GM12878 (cell line): Measurements from ENCODE around the gene OR1B1. TPM values are rescaled to one million over a fixed set of nuclear protein-coding genes. Genes with fewer than 3 reads are reported as not detected.

Experiments used
- ATAC-seq: fragments of 200-7000 bp; cut with Tn5 transposase; 3 replicates; pipeline ENCODE4 v1.9.1; 2020; ENCODE audit warnings: mild to moderate bottlenecking, moderate library complexity
- BruUV-seq: library from RNA; stranded (reverse); fragments of 400-500 nt; replicated peaks from 2 replicates; lab custom pipeline; 2021; lab: Mats Ljungman, UMichigan
- CTCF ChIA-PET: fragments of 300-600 bp; sonication (Branson Sonifier 250); formaldehyde crosslinking; extraction: SDS; loops from one replicate; lab custom pipeline; 2021; ENCODE audit warnings: inconsistent platforms; lab: Yijun Ruan, JAX
- POLR2A ChIA-PET: fragments of 350-600 bp; formaldehyde crosslinking; extraction: SDS; loops from one replicate; lab custom pipeline; 2021; ENCODE audit warnings: inconsistent platforms; lab: Charles Lee
- RAD21 ChIA-PET: fragments of 300-600 bp; sonication (Branson Sonifier 250); formaldehyde crosslinking; loops from one replicate; lab custom pipeline; 2023; ENCODE audit warnings: antibody characterized with exemption; ENCODE audit not compliant: unreplicated experiment; lab: Charles Lee
- SMC1A ChIA-PET: fragments of 300-600 bp; sonication (Branson Sonifier 250); formaldehyde crosslinking; loops from one replicate; lab custom pipeline; 2023; ENCODE audit not compliant: unreplicated experiment, uncharacterized antibody; lab: Charles Lee
- DNase-seq: peaks from one replicate; pipeline ENCODE4 v3.0.0-alpha.2; 2011; ENCODE audit warnings: low read depth, low spot score
- FAIRE-seq: peaks from 3 replicates; lab custom pipeline; 2011; peaks lifted over from hg19 to GRCh38; lab: Jason Lieb, UNC
- H2AFZ ChIP-seq: 2 replicates; pipeline ENCODE4 v1.6.0; 2011; ENCODE audit warnings: low read depth, low read length, control low read depth; ENCODE audit not compliant: control insufficient read depth
- H3K27ac ChIP-seq: 2 replicates; pipeline ENCODE4 v1.5.1; 2011; ENCODE audit warnings: control low read depth; ENCODE audit not compliant: control insufficient read depth, insufficient read depth
- H3K27me3 ChIP-seq, 2 experiments: replicated peaks in 1 of 2; 2 replicates each; pipeline versions ENCODE4 v1.6.0 to v1.6.1; 2011; ENCODE audit warnings: low read length in 1 of 2; ENCODE audit not compliant: control insufficient read depth in 2 of 2, insufficient read depth in 2 of 2
- H3K36me3 ChIP-seq, 2 experiments: 2 replicates each; pipeline ENCODE4 v1.5.1; 2011; ENCODE audit warnings: low read length in 1 of 2; ENCODE audit not compliant: control insufficient read depth in 2 of 2, insufficient read depth in 2 of 2
- H3K4me1 ChIP-seq: 2 replicates; pipeline ENCODE4 v1.6.1; 2011; ENCODE audit warnings: mild to moderate bottlenecking, low read length, moderate library complexity, mixed read lengths; ENCODE audit not compliant: control insufficient read depth, insufficient read depth
- H3K4me2 ChIP-seq: 2 replicates; pipeline ENCODE4 v1.6.0; 2011; ENCODE audit warnings: control low read depth; ENCODE audit not compliant: control insufficient read depth, insufficient read depth
- H3K4me3 ChIP-seq: fragments of 200-600 bp; sonication (generic); 2 replicates; pipeline ENCODE4 v1.5.1; 2016
- H3K79me2 ChIP-seq: 2 replicates; pipeline ENCODE4 v1.6.0; 2011; ENCODE audit warnings: low read length; ENCODE audit not compliant: control insufficient read depth, insufficient read depth
- H3K9ac ChIP-seq: 2 replicates; pipeline ENCODE4 v1.8.0; 2011; ENCODE audit warnings: low read length, control low read depth, mixed read lengths; ENCODE audit not compliant: control insufficient read depth, insufficient read depth
- H3K9me3 ChIP-seq: replicated peaks from 3 replicates; pipeline ENCODE4 v1.5.1; 2011; ENCODE audit warnings: mild to moderate bottlenecking, low read length; ENCODE audit not compliant: control insufficient read depth, insufficient read depth
- H4K20me1 ChIP-seq: 2 replicates; pipeline ENCODE4 v1.6.0; 2011; ENCODE audit not compliant: control insufficient read depth, insufficient read depth
- BCL11A ChIP-seq: IDR thresholded peaks from 2 replicates; pipeline ENCODE4 v1.6.1; 2011; ENCODE audit warnings: low read depth, low read length
- FOXK2 ChIP-seq: fragments of 450-650 bp; IDR thresholded peaks from 2 replicates; pipeline ENCODE4 v1.6.1; 2017; ENCODE audit warnings: mild to moderate bottlenecking, moderate library complexity
- HDAC6 ChIP-seq: fragments of 200-600 bp; sonication (generic); IDR thresholded peaks from one replicate; pipeline ENCODE4 v1.8.0; 2017; ENCODE audit warnings: antibody characterized with exemption; ENCODE audit not compliant: unreplicated experiment
- RAD21 ChIP-seq: IDR thresholded peaks from 2 replicates; pipeline ENCODE4 v1.6.1; 2011; ENCODE audit warnings: mild to moderate bottlenecking, low read depth, low read length, moderate library complexity; ENCODE audit not compliant: insufficient read depth
- SPI1 ChIP-seq: IDR thresholded peaks from 2 replicates; pipeline ENCODE4 v1.6.1; 2011; ENCODE audit warnings: low read depth, mild to moderate bottlenecking, low read length, moderate library complexity, borderline replicate concordance; ENCODE audit not compliant: insufficient read depth
- ZBTB33 ChIP-seq: fragments of 450-650 bp; IDR thresholded peaks from 2 replicates; pipeline ENCODE4 v1.6.1; 2017; ENCODE audit warnings: mild to moderate bottlenecking
- WGBS: methylation state at CpG from one replicate; pipeline ENCODE4 v1.1.6; 2016; ENCODE audit warnings: low lambda C conversion rate; ENCODE audit not compliant: insufficient replicate concordance, insufficient coverage; ENCODE audit errors: missing lambda C conversion rate; 5-methylcytosine and 5-hydroxymethylcytosine counted together
- in situ Hi-C: fragments of 300-500 bp; cut with MboI; formaldehyde crosslinking; loops from 9 replicates; pipeline ENCODE4 v1.14.3; 2018; ENCODE audit warnings: mixed read lengths
- intact Hi-C: fragments of 100-400 bp; cut with micrococcal nuclease; formaldehyde crosslinking; loops from one replicate; pipeline ENCODE4 v1.14.2; 2022; ENCODE audit not compliant: unreplicated experiment
- polyA plus RNA-seq, 11 experiments: library from polyadenylated mRNA; depleted of rRNA in 4 of 11; unstranded in 6 of 11; stranded (reverse) in 5 of 11; fragments of >200 nt; fragmentation: Nextera tagmentation in 4 of 11; fragmentation: Illumina TruSeq in 1 of 11; extraction: Ambion mirVana in 4 of 11; extraction: Trizol in 1 of 11; gene quantifications; 1 replicate in 1 of 11; 2 replicates in 10 of 11; pipeline versions ENCODE4 v1.2.1 to v1.2.3, GENCODE V29; 2011 to 2016; ENCODE audit warnings: inconsistent platforms in 2 of 11, missing spikeins in 2 of 11, low read depth in 1 of 11
- total RNA-seq, 4 experiments: library from RNA; depleted of rRNA in 3 of 4; stranded (reverse); fragments of >200 nt in 3 of 4; fragmentation: Illumina TruSeq in 1 of 4; extraction: Trizol in 1 of 4; gene quantifications; 2 replicates each; pipeline versions ENCODE4 v1.2.1 to v1.2.3, GENCODE V29; 2013 to 2021

OR1B1 gene
- total and polyA plus RNA-seq, 10 of the 15 experiments (the other 5 are each of a cell fraction or from before 2014, with no cell fraction given): not detected

- in situ Hi-C loops (no loop called here), intact Hi-C loops (no loop called here)
- ChIA-PET SMC1A (no interaction called here), RAD21 (no interaction called here), POLR2A (interaction anchor here (0.5 kb wide), 1 partner anchor 211 kb away, joined by 3 read pairs; no protein-coding TSS in a partner anchor), CTCF (no interaction called here)
- Histone ChIP-seq H3K4me2 (no peak overlapping the region), H3K9me3 (no peaks in the 10 kb centered on the region), H3K4me1 (no peaks in the 10 kb centered on the region), H3K27me3 (no peaks in the 10 kb centered on the region), H3K36me3 (no peaks in the 10 kb centered on the region), H3K4me3 (no peak overlapping the region), H4K20me1 (no peaks in the 10 kb centered on the region), H2AFZ (no peak overlapping the region), H3K79me2 (no peaks in the 10 kb centered on the region), H3K9ac (no peak overlapping the region), H3K27ac (no peak overlapping the region)
- TF ChIP-seq BCL11A (no peak), SPI1 (no peak), ZBTB33 (no peak), FOXK2 (no peak), HDAC6 (no peak), RAD21 (no peak)
- whole genome bisulfite sequencing: 51% methylated on average over 5 of the region's 5 CpGs
- FAIRE-seq: no peak
- BruUV-seq: no TSS peak
- no peak for ATAC-seq
- DNase-seq: no peak
Observed at GRCh38 chr9:122579874-122580273, 77.6 kb downstream of the OR1B1 start.

Other genes with a start within 250 kb of the OR1B1 start
Only the 7 nearest of the 15 such genes appear.
- 0.11 TPM in 1 of 2 replicates, not detected in the other for gene OR1N2, start 104.5 kb downstream of the OR1B1 start, total RNA-seq (2014; rRNA removed)
- not detected in 2 replicates for gene OR1N2, start 104.5 kb downstream of the OR1B1 start, total RNA-seq (2014; rRNA removed; fragmentation: Illumina TruSeq; extraction: Trizol)
- not detected in 2 replicates for gene OR1N2, start 104.5 kb downstream of the OR1B1 start, total RNA-seq (2021)
- gene OR1N2, start 104.5 kb downstream of the OR1B1 start, polyA plus RNA-seq (2011; rRNA removed): 0.08 TPM in 1 of 2 replicates, not detected in the other
- gene OR1N2, start 104.5 kb downstream of the OR1B1 start, polyA plus RNA-seq (2014; fragmentation: Illumina TruSeq; extraction: Trizol): not detected in 2 replicates
- gene OR1N2, start 104.5 kb downstream of the OR1B1 start, polyA plus RNA-seq (2014; fragmentation: Nextera tagmentation; extraction: Ambion mirVana): not detected
- gene OR1N2, start 104.5 kb downstream of the OR1B1 start, polyA plus RNA-seq (2014; rRNA removed): not detected in 2 replicates
- not detected for gene OR1N2, start 104.5 kb downstream of the OR1B1 start, polyA plus RNA-seq (2016; fragmentation: Nextera tagmentation; extraction: Ambion mirVana)
- not detected in 2 replicates for gene OR1L8, start 74.2 kb downstream of the OR1B1 start, total RNA-seq (2014; rRNA removed)
- not detected in 2 replicates for gene OR1L8, start 74.2 kb downstream of the OR1B1 start, total RNA-seq (2014; rRNA removed; fragmentation: Illumina TruSeq; extraction: Trizol)
- not detected in 2 replicates for gene OR1L8, start 74.2 kb downstream of the OR1B1 start, total RNA-seq (2021)
- gene OR1L8, start 74.2 kb downstream of the OR1B1 start, polyA plus RNA-seq (2011; rRNA removed): not detected in 2 replicates
- gene OR1L8, start 74.2 kb downstream of the OR1B1 start, polyA plus RNA-seq (2014; fragmentation: Illumina TruSeq; extraction: Trizol): not detected in 2 replicates
- not detected for gene OR1L8, start 74.2 kb downstream of the OR1B1 start, polyA plus RNA-seq (2014; fragmentation: Nextera tagmentation; extraction: Ambion mirVana)
- not detected in 2 replicates for gene OR1L8, start 74.2 kb downstream of the OR1B1 start, polyA plus RNA-seq (2014; rRNA removed)
- not detected for gene OR1L8, start 74.2 kb downstream of the OR1B1 start, polyA plus RNA-seq (2016; fragmentation: Nextera tagmentation; extraction: Ambion mirVana)
- not detected in 2 replicates for gene OR1Q1, start 42.9 kb downstream of the OR1B1 start, total RNA-seq (2014; rRNA removed)
- gene OR1Q1, start 42.9 kb downstream of the OR1B1 start, total RNA-seq (2014; rRNA removed; fragmentation: Illumina TruSeq; extraction: Trizol): not detected in 2 replicates
- not detected in 2 replicates for gene OR1Q1, start 42.9 kb downstream of the OR1B1 start, total RNA-seq (2021)
- 0.29 TPM in 1 of 2 replicates, not detected in the other for gene OR1Q1, start 42.9 kb downstream of the OR1B1 start, polyA plus RNA-seq (2011; rRNA removed)
- gene OR1Q1, start 42.9 kb downstream of the OR1B1 start, polyA plus RNA-seq (2014; fragmentation: Illumina TruSeq; extraction: Trizol): not detected in 2 replicates
- not detected for gene OR1Q1, start 42.9 kb downstream of the OR1B1 start, polyA plus RNA-seq (2014; fragmentation: Nextera tagmentation; extraction: Ambion mirVana)
- not detected in 2 replicates for gene OR1Q1, start 42.9 kb downstream of the OR1B1 start, polyA plus RNA-seq (2014; rRNA removed)
- not detected for gene OR1Q1, start 42.9 kb downstream of the OR1B1 start, polyA plus RNA-seq (2016; fragmentation: Nextera tagmentation; extraction: Ambion mirVana)
- not detected in 2 replicates for gene OR1L1, start 4.1 kb upstream of the OR1B1 start, total RNA-seq (2014; rRNA removed)
- not detected in 2 replicates for gene OR1L1, start 4.1 kb upstream of the OR1B1 start, total RNA-seq (2014; rRNA removed; fragmentation: Illumina TruSeq; extraction: Trizol)
- gene OR1L1, start 4.1 kb upstream of the OR1B1 start, total RNA-seq (2021): not detected in 2 replicates
- gene OR1L1, start 4.1 kb upstream of the OR1B1 start, polyA plus RNA-seq (2011; rRNA removed): not detected in 2 replicates
- gene OR1L1, start 4.1 kb upstream of the OR1B1 start, polyA plus RNA-seq (2014; fragmentation: Illumina TruSeq; extraction: Trizol): not detected in 2 replicates
- gene OR1L1, start 4.1 kb upstream of the OR1B1 start, polyA plus RNA-seq (2014; fragmentation: Nextera tagmentation; extraction: Ambion mirVana): not detected
- gene OR1L1, start 4.1 kb upstream of the OR1B1 start, polyA plus RNA-seq (2014; rRNA removed): not detected in 2 replicates
- not detected for gene OR1L1, start 4.1 kb upstream of the OR1B1 start, polyA plus RNA-seq (2016; fragmentation: Nextera tagmentation; extraction: Ambion mirVana)
- not detected in 2 replicates for gene OR1L3, start 17.5 kb upstream of the OR1B1 start, total RNA-seq (2014; rRNA removed)
- gene OR1L3, start 17.5 kb upstream of the OR1B1 start, total RNA-seq (2014; rRNA removed; fragmentation: Illumina TruSeq; extraction: Trizol): not detected in 2 replicates
- not detected in 2 replicates for gene OR1L3, start 17.5 kb upstream of the OR1B1 start, total RNA-seq (2021)
- gene OR1L3, start 17.5 kb upstream of the OR1B1 start, polyA plus RNA-seq (2011; rRNA removed): 0.07 TPM in 1 of 2 replicates, not detected in the other
- gene OR1L3, start 17.5 kb upstream of the OR1B1 start, polyA plus RNA-seq (2014; fragmentation: Illumina TruSeq; extraction: Trizol): not detected in 2 replicates
- gene OR1L3, start 17.5 kb upstream of the OR1B1 start, polyA plus RNA-seq (2014; fragmentation: Nextera tagmentation; extraction: Ambion mirVana): not detected
- gene OR1L3, start 17.5 kb upstream of the OR1B1 start, polyA plus RNA-seq (2014; rRNA removed): not detected in 2 replicates
- not detected for gene OR1L3, start 17.5 kb upstream of the OR1B1 start, polyA plus RNA-seq (2016; fragmentation: Nextera tagmentation; extraction: Ambion mirVana)
- not detected in 2 replicates for gene OR1L4, start 66.4 kb upstream of the OR1B1 start, total RNA-seq (2014; rRNA removed)
- not detected in 2 replicates for gene OR1L4, start 66.4 kb upstream of the OR1B1 start, total RNA-seq (2014; rRNA removed; fragmentation: Illumina TruSeq; extraction: Trizol)
- not detected in 2 replicates for gene OR1L4, start 66.4 kb upstream of the OR1B1 start, total RNA-seq (2021)
- not detected in 2 replicates for gene OR1L4, start 66.4 kb upstream of the OR1B1 start, polyA plus RNA-seq (2011; rRNA removed)
- gene OR1L4, start 66.4 kb upstream of the OR1B1 start, polyA plus RNA-seq (2014; fragmentation: Illumina TruSeq; extraction: Trizol): not detected in 2 replicates
- not detected for gene OR1L4, start 66.4 kb upstream of the OR1B1 start, polyA plus RNA-seq (2014; fragmentation: Nextera tagmentation; extraction: Ambion mirVana)
- gene OR1L4, start 66.4 kb upstream of the OR1B1 start, polyA plus RNA-seq (2014; rRNA removed): not detected in 2 replicates
- gene OR1L4, start 66.4 kb upstream of the OR1B1 start, polyA plus RNA-seq (2016; fragmentation: Nextera tagmentation; extraction: Ambion mirVana): not detected
- not detected in 2 replicates for gene OR1L6, start 84.7 kb upstream of the OR1B1 start, total RNA-seq (2014; rRNA removed)
- not detected in 2 replicates for gene OR1L6, start 84.7 kb upstream of the OR1B1 start, total RNA-seq (2014; rRNA removed; fragmentation: Illumina TruSeq; extraction: Trizol)
- not detected in 2 replicates for gene OR1L6, start 84.7 kb upstream of the OR1B1 start, total RNA-seq (2021)
- gene OR1L6, start 84.7 kb upstream of the OR1B1 start, polyA plus RNA-seq (2011; rRNA removed): not detected in 2 replicates
- not detected in 2 replicates for gene OR1L6, start 84.7 kb upstream of the OR1B1 start, polyA plus RNA-seq (2014; fragmentation: Illumina TruSeq; extraction: Trizol)
- not detected for gene OR1L6, start 84.7 kb upstream of the OR1B1 start, polyA plus RNA-seq (2014; fragmentation: Nextera tagmentation; extraction: Ambion mirVana)
- gene OR1L6, start 84.7 kb upstream of the OR1B1 start, polyA plus RNA-seq (2014; rRNA removed): not detected in 2 replicates
- not detected for gene OR1L6, start 84.7 kb upstream of the OR1B1 start, polyA plus RNA-seq (2016; fragmentation: Nextera tagmentation; extraction: Ambion mirVana)